ENCODE data around the gene COLGALT1. TPM values are rescaled to one million over a fixed set of nuclear protein-coding genes. Genes with fewer than 3 reads are reported as not detected.

Gene COLGALT1
- total and polyA plus RNA-seq, 9 of the 15 experiments (the other 6 are each of a cell fraction or from before 2014, with no cell fraction given) = 4.9 to 119 (median 82.6) TPM

DNA sequence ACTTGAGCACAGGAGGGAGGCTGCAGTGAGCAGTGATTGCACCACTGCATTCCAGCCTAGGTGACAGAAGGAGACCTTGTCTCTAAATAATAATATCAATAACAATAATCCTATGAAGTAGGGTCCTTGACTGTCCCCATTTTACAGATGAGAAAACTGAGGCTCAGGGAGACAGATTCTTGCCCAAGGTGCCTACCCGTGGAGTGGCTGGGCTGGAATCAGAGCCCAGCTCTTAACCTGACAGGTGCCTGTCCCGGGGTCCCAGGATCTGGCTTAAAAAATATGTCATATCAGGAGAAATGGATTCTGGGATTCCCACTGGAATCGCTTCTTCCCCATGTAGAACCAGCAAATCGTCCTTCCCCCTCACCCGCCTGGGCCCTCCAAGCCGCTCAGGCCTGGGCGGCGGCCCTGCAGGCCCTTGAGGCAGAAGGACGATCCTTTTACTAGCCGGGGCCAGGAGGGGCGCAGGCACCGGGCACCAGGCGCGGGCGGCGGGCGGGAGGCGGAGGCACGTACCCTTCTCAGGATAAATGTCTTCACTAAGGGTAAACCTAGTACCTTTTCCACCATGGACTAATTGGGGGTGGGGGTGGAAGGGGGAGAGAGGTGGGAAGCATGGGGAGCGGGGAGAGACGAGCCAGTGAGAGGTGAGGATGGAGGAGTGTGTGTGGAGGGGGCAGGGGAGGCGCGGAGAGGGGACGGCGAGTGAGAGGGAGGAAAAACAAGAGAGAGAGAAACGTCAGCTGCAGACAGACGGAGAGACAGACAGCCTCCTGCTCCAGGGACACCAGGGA, 60.6 kb downstream of the COLGALT1 start (continued):
- TF ChIP-seq, protein P1, sequence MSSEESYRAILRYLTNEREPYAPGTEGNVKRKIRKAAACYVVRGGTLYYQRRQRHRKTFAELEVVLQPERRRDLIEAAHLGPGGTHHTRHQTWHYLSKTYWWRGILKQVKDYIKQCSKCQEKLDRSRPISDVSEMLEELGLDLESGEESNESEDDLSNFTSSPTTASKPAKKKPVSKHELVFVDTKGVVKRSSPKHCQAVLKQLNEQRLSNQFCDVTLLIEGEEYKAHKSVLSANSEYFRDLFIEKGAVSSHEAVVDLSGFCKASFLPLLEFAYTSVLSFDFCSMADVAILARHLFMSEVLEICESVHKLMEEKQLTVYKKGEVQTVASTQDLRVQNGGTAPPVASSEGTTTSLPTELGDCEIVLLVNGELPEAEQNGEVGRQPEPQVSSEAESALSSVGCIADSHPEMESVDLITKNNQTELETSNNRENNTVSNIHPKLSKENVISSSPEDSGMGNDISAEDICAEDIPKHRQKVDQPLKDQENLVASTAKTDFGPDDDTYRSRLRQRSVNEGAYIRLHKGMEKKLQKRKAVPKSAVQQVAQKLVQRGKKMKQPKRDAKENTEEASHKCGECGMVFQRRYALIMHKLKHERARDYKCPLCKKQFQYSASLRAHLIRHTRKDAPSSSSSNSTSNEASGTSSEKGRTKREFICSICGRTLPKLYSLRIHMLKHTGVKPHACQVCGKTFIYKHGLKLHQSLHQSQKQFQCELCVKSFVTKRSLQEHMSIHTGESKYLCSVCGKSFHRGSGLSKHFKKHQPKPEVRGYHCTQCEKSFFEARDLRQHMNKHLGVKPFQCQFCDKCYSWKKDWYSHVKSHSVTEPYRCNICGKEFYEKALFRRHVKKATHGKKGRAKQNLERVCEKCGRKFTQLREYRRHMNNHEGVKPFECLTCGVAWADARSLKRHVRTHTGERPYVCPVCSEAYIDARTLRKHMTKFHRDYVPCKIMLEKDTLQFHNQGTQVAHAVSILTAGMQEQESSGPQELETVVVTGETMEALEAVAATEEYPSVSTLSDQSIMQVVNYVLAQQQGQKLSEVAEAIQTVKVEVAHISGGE (CRISPR knock-in tag; IDR thresholded peaks at IDR 0.05) = no peak
- no peak for TF ChIP-seq SAFB2 (IDR thresholded peaks at IDR 0.05; ENCODE audit: borderline replicate concordance, low read depth, low read length, severe bottlenecking)
- no peak for TF ChIP-seq ETV5 (CRISPR knock-in tag; IDR thresholded peaks at IDR 0.05; ENCODE audit: low read depth)
- TF ChIP-seq GTF2E2 (tag; IDR thresholded peaks at IDR 0.05) = no peak; the same call in 1 of the 2 replicates
- TF ChIP-seq ZNF830 (CRISPR knock-in tag; IDR thresholded peaks at IDR 0.05) = no peak
- TF ChIP-seq SMAD4 (CRISPR knock-in tag; conservative IDR thresholded peaks at IDR 0.05) = no peak
- TF ChIP-seq HDAC1 (IDR thresholded peaks at IDR 0.05) = no peak
- TF ChIP-seq ZNF212 (CRISPR knock-in tag; IDR thresholded peaks at IDR 0.05) = no peak
- no peak for TF ChIP-seq ASH1L (IDR thresholded peaks at IDR 0.05; ENCODE audit: borderline replicate concordance, low read depth, partially characterized antibody)
- no peak for TF ChIP-seq JUND (IDR thresholded peaks at IDR 0.05; ENCODE audit: borderline replicate concordance, low read depth, low read length)
- no peak for TF ChIP-seq JUND (tag; IDR thresholded peaks at IDR 0.05; ENCODE audit: borderline replicate concordance, low read depth, low read length)
- TF ChIP-seq L3MBTL2 (IDR thresholded peaks at IDR 0.05) = no peak
- no peak for TF ChIP-seq NR4A1 (CRISPR knock-in tag; IDR thresholded peaks at IDR 0.05)
- TF ChIP-seq NR4A1 (tag; IDR thresholded peaks at IDR 0.05) = no peak
- TF ChIP-seq RAD51 (IDR thresholded peaks at IDR 0.05; ENCODE audit: borderline replicate concordance, low read depth) = no peak
- no peak for TF ChIP-seq NFYB (IDR thresholded peaks at IDR 0.05; ENCODE audit: extremely low read depth, insufficient read length)
- TF ChIP-seq ZNF589 (CRISPR knock-in tag; IDR thresholded peaks at IDR 0.05; ENCODE audit: low read depth) = no peak
- TF ChIP-seq POLR2AphosphoS5 (IDR thresholded peaks at IDR 0.05; ENCODE audit: control insufficient read depth, insufficient read depth, low read depth, low read length) = no peak
- no peak for TF ChIP-seq PTTG1 (tag; IDR thresholded peaks at IDR 0.05; ENCODE audit: low read depth)
- no peak for TF ChIP-seq TEAD1 (CRISPR knock-in tag; IDR thresholded peaks at IDR 0.05)
- TF ChIP-seq POLR2A (conservative IDR thresholded peaks at IDR 0.05) = no peak; the same call in 1 of the 2 replicates

All from K562 (cell line).